Skeletal muscle satellite cell (primary cell): ENCODE results near the gene NEK4.

Experiments used
- H3K27me3 ChIP-seq: 2 replicates; pipeline ENCODE4 v1.7.0; 2013; ENCODE audit warnings: low read length; ENCODE audit not compliant: control insufficient read depth, insufficient read depth
- H3K36me3 ChIP-seq: 2 replicates; pipeline ENCODE4 v1.7.0; 2013; ENCODE audit warnings: mild to moderate bottlenecking, control low read depth, low read length; ENCODE audit not compliant: insufficient read depth
- H3K4me1 ChIP-seq: 2 replicates; pipeline ENCODE4 v1.7.0; 2013; ENCODE audit warnings: low read length; ENCODE audit not compliant: control insufficient read depth, insufficient read depth
- H3K4me2 ChIP-seq: 2 replicates; pipeline ENCODE4 v1.7.0; 2013; ENCODE audit warnings: mild to moderate bottlenecking, low read length
- H3K4me3 ChIP-seq: 2 replicates; pipeline ENCODE4 v1.7.0; 2013; ENCODE audit warnings: low read length
- H3K9ac ChIP-seq: 2 replicates; pipeline ENCODE4 v1.7.0; 2013; ENCODE audit warnings: mild to moderate bottlenecking, low read depth, low read length, moderate library complexity
- H3K9me3 ChIP-seq: replicated peaks from 2 replicates; pipeline ENCODE4 v1.7.0; 2013; ENCODE audit warnings: mild to moderate bottlenecking, control low read depth, low read length

The NEK4 gene

DNA sequence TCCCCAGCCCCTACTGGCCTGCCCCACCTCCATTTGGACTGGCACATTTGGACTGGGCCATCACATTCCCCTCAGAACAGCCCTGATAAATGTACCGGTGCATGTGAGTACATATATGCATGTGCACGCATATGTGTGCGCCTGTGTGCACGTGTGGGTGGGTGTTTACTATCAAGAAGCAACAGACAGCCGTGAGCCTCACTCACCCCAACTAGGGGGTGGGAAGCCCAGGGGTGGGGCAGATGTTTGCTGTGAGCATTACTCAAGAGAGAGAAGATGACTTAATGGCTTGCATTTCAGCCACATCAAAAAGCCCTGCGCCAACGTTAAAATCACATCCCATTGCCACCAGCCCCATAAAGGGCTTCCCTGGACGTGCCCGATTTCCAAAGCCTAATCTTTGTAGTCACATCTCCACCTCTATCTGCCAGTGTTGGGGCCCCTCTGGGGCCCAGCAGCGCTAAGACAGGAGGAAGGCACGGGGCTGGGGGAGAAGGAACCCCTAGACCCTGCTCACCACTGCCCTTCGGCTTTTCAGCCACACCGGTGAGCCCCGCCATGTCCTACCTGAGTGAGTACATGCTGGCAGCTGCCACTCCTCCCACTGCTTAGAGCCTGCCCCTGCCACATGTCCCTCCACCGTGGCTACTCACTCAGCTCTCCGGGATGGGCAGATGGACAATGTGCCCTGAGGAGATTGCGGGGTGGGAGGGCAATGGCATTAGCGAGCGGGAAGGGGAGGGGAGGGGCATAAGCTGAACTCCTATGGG, 34.7 kb upstream of the NEK4 start:
- Histone ChIP-seq H3K27me3 (peaks cover 15% of the 10 kb centered on the region), H3K4me3 (no peak overlapping the region), H3K9ac (no peak overlapping the region), H3K9me3 (no peaks in the 10 kb centered on the region), H3K4me1 (peaks cover 9% of the 10 kb centered on the region), H3K36me3 (no peaks in the 10 kb centered on the region), H3K4me2 (no peak overlapping the region)

DNA sequence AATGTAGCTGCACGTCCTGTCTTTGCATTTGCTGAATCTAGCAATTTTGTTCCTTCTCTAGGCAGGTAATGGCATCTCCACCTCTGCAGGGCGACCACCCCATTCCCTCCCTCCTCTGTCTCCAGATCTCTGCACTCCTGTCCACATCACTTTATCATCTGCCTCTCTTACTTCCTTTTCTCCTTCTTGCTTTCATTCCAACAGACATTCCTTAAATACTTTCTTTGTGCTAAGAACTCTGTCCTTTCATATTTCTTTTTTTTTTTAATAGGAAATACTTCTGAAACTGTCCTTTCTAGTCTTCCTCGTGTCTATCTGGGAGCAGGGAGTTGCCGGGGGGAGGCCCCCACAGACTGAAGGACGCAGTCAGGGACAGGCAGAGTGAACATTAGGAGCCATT, 31.1 kb upstream of the NEK4 start:
- Histone ChIP-seq H3K27me3 (no peaks in the 10 kb centered on the region), H3K9me3 (no peaks in the 10 kb centered on the region), H3K4me2 (no peak overlapping the region), H3K36me3 (no peaks in the 10 kb centered on the region), H3K4me1 (peaks cover 18% of the 10 kb centered on the region), H3K4me3 (no peak overlapping the region), H3K9ac (no peak overlapping the region)

DNA sequence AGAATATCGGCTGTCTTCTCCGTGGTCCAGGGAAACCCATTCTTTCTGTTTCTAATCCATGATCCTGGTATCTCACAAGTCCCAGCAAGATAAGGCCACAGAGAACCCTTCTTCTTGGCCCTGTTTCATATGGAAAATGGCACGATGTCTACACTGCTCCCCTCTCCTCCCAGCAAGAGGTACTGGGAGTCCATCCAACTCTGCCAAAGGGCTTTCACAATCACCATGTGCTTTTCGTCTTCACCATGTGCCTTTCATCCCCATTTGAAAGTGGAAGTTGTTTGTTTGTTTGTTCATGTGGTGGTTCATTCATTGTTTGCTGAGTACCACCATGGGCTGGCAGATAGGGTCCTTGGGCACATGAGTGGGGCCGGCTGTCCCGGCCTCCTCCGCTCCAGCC, 29.3 kb upstream of the NEK4 start:
- no peaks in the 10 kb centered on the region for H3K36me3 ChIP-seq
- H3K4me3 ChIP-seq = no peak overlapping the region
- H3K9ac ChIP-seq = no peak overlapping the region
- no peak overlapping the region for H3K4me2 ChIP-seq
- no peaks in the 10 kb centered on the region for H3K9me3 ChIP-seq
- H3K4me1 ChIP-seq = peaks cover 18% of the 10 kb centered on the region
- H3K27me3 ChIP-seq = no peaks in the 10 kb centered on the region

DNA sequence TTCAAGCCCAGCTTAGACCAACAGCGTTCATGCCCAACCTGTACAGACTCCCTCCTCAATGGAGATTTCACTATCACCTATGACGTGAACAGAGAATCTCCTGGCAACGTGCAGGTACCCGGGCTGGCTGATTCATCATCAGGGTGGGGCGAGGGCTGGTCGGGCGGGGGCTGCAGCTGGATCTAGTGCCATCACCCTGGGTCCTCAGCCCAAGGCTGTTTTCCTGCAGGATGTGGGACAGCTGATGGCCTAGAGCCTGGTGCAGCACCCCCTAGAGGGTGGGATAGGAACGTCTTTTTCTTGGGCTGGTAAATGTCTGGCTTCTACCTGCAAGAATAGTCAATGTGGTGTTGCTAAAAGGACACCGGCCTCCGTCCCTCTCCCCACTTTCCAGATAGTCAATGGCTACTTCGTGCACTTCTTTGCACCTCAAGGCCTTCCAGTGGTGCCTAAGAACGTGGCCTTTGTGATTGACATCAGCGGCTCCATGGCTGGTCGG, 28.3 kb upstream of the NEK4 start:
- H3K9me3 ChIP-seq = no peaks in the 10 kb centered on the region
- no peak overlapping the region for H3K9ac ChIP-seq
- no peaks in the 10 kb centered on the region for H3K36me3 ChIP-seq
- H3K4me1 ChIP-seq = peaks cover 26% of the 10 kb centered on the region
- no peaks in the 10 kb centered on the region for H3K27me3 ChIP-seq
- no peak overlapping the region for H3K4me2 ChIP-seq
- H3K4me3 ChIP-seq = no peak overlapping the region

DNA sequence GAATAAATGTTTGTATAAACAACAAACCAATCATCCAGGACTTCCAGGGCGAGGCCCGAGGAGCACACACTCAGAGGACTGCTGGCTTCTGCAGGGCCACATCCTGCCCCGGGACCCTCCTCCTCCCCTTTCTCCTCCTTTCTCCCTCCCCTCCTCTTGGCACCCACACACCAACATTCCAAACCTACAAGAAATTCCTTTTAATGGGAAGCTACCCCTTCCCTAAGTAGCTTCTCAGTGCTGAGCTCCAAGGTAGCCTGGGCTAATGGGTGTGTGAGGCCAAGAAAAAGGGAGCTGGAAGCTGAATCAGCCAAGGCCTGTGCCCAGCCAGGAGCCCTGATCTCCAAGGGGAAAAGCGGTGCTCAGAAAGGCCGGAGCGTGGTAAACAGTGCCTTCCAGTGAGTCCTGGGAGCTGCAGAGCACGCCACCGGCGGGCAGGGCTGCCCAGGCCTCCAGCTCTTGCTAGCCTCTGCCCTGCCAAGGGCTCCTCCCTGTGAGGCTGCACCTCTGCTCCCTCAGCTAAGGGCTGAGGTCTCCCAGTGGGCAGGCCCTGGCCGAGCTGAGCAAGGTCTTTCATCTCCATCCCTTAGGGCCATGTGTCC, 27.7 kb upstream of the NEK4 start:
- Histone ChIP-seq H3K4me1 (peaks cover 31% of the 10 kb centered on the region), H3K36me3 (no peaks in the 10 kb centered on the region), H3K4me3 (no peak overlapping the region), H3K27me3 (no peaks in the 10 kb centered on the region), H3K9ac (no peak overlapping the region), H3K9me3 (no peaks in the 10 kb centered on the region), H3K4me2 (no peak overlapping the region)

DNA sequence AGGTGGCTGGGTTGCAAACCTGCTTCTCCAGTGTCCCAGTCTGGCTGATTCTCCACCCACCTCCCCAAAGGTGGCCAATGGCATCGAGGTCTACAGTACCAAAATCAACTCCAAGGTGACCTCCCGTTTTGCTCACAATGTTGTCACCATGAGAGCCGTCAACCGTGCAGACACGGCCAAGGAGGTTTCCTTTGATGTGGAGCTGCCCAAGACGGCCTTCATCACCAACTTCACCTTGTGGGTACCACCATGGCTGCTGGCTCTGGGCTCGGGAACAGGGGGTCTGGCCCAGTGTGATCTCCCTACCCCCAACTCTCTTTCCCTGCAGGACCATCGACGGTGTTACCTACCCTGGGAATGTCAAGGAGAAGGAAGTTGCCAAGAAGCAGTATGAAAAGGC, 25.7 kb upstream of the NEK4 start:
- Histone ChIP-seq H3K9me3 (no peaks in the 10 kb centered on the region), H3K4me1 (peaks cover 30% of the 10 kb centered on the region), H3K27me3 (no peaks in the 10 kb centered on the region), H3K4me2 (no peak overlapping the region), H3K9ac (no peak overlapping the region), H3K36me3 (no peaks in the 10 kb centered on the region), H3K4me3 (no peak overlapping the region)

DNA sequence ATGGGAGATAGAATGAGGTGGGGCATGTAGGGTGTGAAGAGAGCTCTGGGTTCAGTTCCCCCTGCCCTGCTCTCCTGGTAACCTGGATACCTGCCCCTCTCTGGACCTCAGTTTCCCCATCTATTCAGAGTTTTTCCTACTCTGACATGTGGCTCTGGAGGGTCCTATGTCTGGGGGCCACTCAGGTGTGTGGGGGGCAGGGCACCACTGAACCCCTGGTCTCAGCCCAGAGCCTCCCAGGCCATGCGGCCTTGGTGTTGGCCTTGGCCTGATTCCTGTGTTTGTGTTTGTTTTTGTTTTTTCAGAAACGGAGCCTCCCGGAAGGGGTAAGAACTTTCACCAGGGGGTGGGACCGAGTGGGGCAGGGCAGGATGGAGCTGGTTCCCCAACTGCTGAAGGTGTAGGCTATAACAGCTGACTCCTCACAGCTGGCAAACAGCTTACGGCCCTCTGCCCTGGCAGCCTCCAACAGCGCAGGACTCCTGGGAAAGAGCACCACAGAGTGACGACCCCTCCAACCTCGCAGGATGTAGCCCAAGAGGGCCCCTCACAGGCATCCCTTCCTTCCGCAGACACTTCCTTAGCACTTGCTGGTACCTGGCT, 24.7 kb upstream of the NEK4 start:
- H3K36me3 ChIP-seq = no peaks in the 10 kb centered on the region
- H3K9me3 ChIP-seq = no peaks in the 10 kb centered on the region
- peaks cover 30% of the 10 kb centered on the region for H3K4me1 ChIP-seq
- H3K27me3 ChIP-seq = no peaks in the 10 kb centered on the region
- no peak overlapping the region for H3K4me2 ChIP-seq
- no peak overlapping the region for H3K4me3 ChIP-seq
- H3K9ac ChIP-seq = no peak overlapping the region

DNA sequence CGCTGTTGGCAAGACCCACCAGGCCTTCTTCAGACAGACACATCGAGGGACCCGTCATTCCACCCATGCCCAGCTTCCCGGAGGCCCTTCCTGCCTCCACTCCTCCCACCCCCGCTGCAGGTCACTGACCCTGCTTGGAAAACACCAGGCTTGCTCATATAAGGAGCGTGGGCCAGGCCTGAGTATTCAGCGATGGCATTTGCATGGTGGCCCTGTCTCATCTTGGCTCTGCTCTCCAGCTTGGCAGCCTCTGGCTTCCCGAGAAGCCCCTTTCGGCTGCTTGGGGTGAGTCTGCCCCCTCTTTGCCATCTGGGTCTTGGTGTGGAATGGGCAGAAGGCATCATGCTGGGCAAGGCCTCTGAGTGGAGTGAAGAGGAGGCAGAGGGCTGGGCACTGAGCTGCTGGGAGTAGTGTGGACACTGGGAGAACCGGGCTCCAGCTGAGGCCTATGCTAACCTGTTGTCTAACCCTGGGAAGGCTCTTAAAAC, 23.9 kb upstream of the NEK4 start, which contains the start of gene ITIH3:
Gene ITIH3 (plus strand): TSS at position 185 of the 488 bp plus-strand sequence. CDS start 8 bp downstream, at position 193.
- H3K4me2 ChIP-seq = no peak within 1 kb of the TSS
- H3K9me3 ChIP-seq = no peaks in the 10 kb centered on the region
- H3K9ac ChIP-seq = no peak within 1 kb of the TSS
- peaks cover 30% of the 10 kb centered on the region for H3K4me1 ChIP-seq
- no peaks in the 10 kb centered on the region for H3K27me3 ChIP-seq
- H3K4me3 ChIP-seq = no peak within 1 kb of the TSS
- no peaks in the 10 kb centered on the region for H3K36me3 ChIP-seq

DNA sequence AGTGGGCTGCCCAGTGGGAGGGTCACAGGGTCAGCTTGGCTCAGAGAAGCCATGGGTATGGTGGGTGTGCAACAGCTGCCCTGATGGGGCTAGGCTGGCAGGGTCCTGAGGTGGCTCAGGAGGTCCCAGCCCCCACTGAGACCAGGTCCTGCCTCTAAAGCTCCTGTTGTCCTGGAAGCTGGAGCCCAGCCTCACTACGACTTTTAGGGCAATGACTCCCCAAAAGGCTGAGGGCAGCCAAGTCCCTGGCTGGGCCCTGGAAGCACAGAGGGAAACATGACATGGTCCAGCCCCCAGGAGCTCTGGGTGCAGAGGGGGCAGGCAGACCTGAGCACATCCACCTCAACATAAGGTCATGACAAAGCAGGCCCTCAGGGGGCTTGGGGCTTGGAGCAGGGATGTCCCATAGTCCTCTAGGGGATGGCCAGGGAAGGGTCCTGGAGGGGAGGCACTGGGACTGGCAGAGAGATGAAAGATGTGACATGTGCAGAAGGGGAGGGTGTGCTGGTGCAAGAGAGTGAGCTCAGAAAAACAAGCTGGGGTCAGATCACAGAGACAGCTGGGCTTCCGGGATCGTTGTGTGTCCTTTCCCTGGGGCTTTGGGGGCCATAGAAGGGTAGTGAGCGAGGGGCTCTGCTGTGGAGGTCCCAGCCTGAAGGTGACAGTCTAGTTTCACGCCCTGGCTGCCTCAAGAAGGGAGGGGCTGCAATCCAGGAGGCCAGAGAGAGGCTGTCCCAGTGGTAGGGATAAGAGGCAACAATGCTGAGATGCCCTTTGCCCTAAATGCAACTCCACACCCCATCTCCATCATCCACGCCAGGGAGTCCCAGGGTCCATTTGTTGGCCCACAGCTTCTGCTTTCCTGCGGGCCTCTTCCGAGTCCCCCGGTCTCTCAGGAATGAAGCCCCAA, 23.2 kb upstream of the NEK4 start:
- Histone ChIP-seq H3K27me3 (no peaks in the 10 kb centered on the region), H3K9me3 (no peaks in the 10 kb centered on the region), H3K4me2 (no peak overlapping the region), H3K4me1 (peaks cover 30% of the 10 kb centered on the region), H3K4me3 (no peak overlapping the region), H3K36me3 (no peaks in the 10 kb centered on the region), H3K9ac (no peak overlapping the region)

DNA sequence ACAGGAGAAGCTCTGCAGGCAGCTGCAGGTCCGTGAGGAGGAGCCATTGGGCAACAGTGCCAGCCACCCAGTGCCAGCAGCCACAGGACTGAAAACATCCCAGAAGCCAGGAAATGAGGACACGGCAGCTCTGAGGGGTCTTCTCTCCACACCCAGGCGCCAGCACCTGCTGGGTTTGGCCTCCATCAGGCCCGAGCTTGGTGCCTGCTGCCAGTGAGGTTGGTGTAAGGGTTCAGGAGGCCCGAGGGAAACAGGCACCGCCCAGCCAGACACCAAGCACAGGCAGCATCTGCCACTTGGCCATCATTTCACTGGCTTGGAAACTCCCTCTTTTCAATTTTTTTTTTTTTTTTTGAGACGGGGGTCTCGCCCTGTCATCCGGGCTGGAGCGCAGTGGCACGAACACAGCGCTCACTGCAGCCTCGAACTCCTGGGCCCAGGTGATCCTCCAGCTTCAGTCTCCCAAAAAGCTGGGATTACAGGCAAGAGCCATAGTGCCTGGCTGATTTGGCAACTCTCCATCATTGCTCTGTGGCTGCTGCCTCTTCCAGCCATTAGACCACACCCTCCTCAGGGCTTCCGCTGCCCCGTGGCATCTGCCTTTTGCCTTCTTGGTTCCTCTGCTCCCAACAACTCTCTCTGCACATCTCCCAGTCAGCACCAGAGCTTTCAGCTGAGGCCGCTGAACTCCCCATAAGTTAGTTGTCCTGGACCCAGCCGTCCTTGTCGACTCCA, 22.4 kb upstream of the NEK4 start:
- Histone ChIP-seq H3K4me1 (peaks cover 23% of the 10 kb centered on the region), H3K9ac (no peak overlapping the region), H3K4me2 (no peak overlapping the region), H3K9me3 (no peaks in the 10 kb centered on the region), H3K4me3 (no peak overlapping the region), H3K36me3 (no peaks in the 10 kb centered on the region), H3K27me3 (peaks cover 1% of the 10 kb centered on the region)
